GM12874 (cell line): ENCODE measurements around the gene ANK2.

Source experiments
- CTCF ChIP-seq: IDR thresholded peaks from 2 replicates; pipeline ENCODE4 v1.5.1; 2011; ENCODE audit warnings: low read depth, mild to moderate bottlenecking, control low read depth, low read length, moderate library complexity; ENCODE audit not compliant: insufficient read depth

ANK2 gene

GRCh38 chr4:113113151-113113550, 63.7 kb downstream of the ANK2 start:
- no peak for TF ChIP-seq CTCF

GRCh38 chr4:113114884-113115283, 65.4 kb downstream of the ANK2 start:
- TF ChIP-seq CTCF = no peak

GRCh38 chr4:113116414-113117357, 67.2 kb downstream of the ANK2 start:
- TF ChIP-seq CTCF = no peak

GRCh38 chr4:113117358-113117702, 67.9 kb downstream of the ANK2 start:
- TF ChIP-seq CTCF = no peak

- no peak for TF ChIP-seq CTCF
Measured at GRCh38 chr4:113122066-113122465, 72.6 kb downstream of the ANK2 start.

GRCh38 chr4:113125418-113125817, 76.0 kb downstream of the ANK2 start:
- TF ChIP-seq CTCF = no peak

GRCh38 chr4:113131136-113131535, 81.7 kb downstream of the ANK2 start:
- TF ChIP-seq CTCF = no peak

GRCh38 chr4:113131621-113132020, 82.2 kb downstream of the ANK2 start:
- TF ChIP-seq CTCF = no peak
